HepG2 (cell line): ENCODE results near the gene GINM1. TPM values are rescaled to one million over a fixed set of nuclear protein-coding genes. Genes with fewer than 3 reads are reported as not detected.

Source experiments
- ATAC-seq: fragments of 200-7000 bp; cut with Tn5 transposase; 3 replicates; pipeline ENCODE4 v1.9.1; 2020; ENCODE audit warnings: mild to moderate bottlenecking, moderate library complexity
- Bru-seq: library from RNA; stranded (reverse); fragments of 400-500 nt; gene quantifications from one replicate; lab custom pipeline; 2021; lab: Mats Ljungman, UMichigan
- BruChase-seq, 2 experiments: library from RNA; stranded (reverse); fragments of 400-500 nt; gene quantifications; one replicate each; lab custom pipeline; 2021; lab: Mats Ljungman, UMichigan
- BruUV-seq: library from RNA; stranded (reverse); fragments of 400-500 nt; replicated peaks from 2 replicates; lab custom pipeline; 2021; lab: Mats Ljungman, UMichigan
- CTCF ChIA-PET: fragments of 300-600 bp; formaldehyde crosslinking; extraction: SDS; loops from one replicate; lab custom pipeline; 2021; ENCODE audit warnings: low total read pairs, inconsistent platforms, low intra/inter-chr PET ratio; lab: Yijun Ruan, JAX
- POLR2A ChIA-PET: fragments of 350-600 bp; sonication (Branson Sonifier 250); formaldehyde crosslinking; loops from one replicate; lab custom pipeline; 2020; ENCODE audit warnings: antibody characterized with exemption, inconsistent platforms; lab: Yijun Ruan, JAX
- DNase-seq: peaks from one replicate; pipeline ENCODE4 v3.0.0-alpha.2; 2015; ENCODE audit warnings: low spot score
- FAIRE-seq: peaks from 3 replicates; lab custom pipeline; 2011; peaks lifted over from hg19 to GRCh38; lab: Jason Lieb, UNC
- H2AFZ ChIP-seq: one replicate; pipeline ENCODE4 v1.6.1; 2011; ENCODE audit warnings: low read length, inconsistent platforms
- H3K27ac ChIP-seq: fragments of 300-600 bp; 3 replicates; pipeline ENCODE4 v1.8.0; 2011; ENCODE audit warnings: mixed run types, mild to moderate bottlenecking, mixed read lengths, low read length, inconsistent platforms; ENCODE audit not compliant: insufficient read depth; ENCODE audit errors: extremely low read length
- H3K27me3 ChIP-seq, 2 experiments: fragments of 200-600 bp in 1 of 2; 2 replicates in 1 of 2; 3 replicates in 1 of 2; pipeline versions ENCODE4 v1.6.0 to v1.8.0; 2011; ENCODE audit warnings: low read length in 2 of 2, mild to moderate bottlenecking in 2 of 2, moderate library complexity in 2 of 2, inconsistent platforms in 1 of 2; ENCODE audit not compliant: insufficient read depth in 2 of 2, control insufficient read depth in 1 of 2
- H3K36me3 ChIP-seq, 2 experiments: fragments of 200-600 bp in 1 of 2; replicated peaks in 1 of 2; 2 replicates in 1 of 2; 3 replicates in 1 of 2; pipeline versions ENCODE4 v1.5.1 to v1.8.0; 2011; ENCODE audit warnings: low read length in 2 of 2, inconsistent platforms in 1 of 2; ENCODE audit not compliant: insufficient read depth in 2 of 2, control insufficient read depth in 1 of 2
- H3K4me1 ChIP-seq: 2 replicates; pipeline ENCODE4 v1.5.1; 2012; ENCODE audit warnings: low read length, inconsistent platforms; ENCODE audit not compliant: insufficient read depth
- H3K4me2 ChIP-seq: 2 replicates; pipeline ENCODE4 v1.6.0; 2011; ENCODE audit warnings: low read depth, low read length, inconsistent platforms
- H3K4me3 ChIP-seq, 3 experiments: fragments of 200-600 bp in 1 of 3; sonication (generic), shearing (Covaris generic) in 1 of 3; replicated peaks in 1 of 3; 2 replicates each; pipeline ENCODE4 v1.5.1; 2011 to 2016; ENCODE audit warnings: low read length in 3 of 3, inconsistent platforms in 2 of 3, low read depth in 2 of 3, mild to moderate bottlenecking in 2 of 3, control low read depth in 1 of 3, mixed read lengths in 1 of 3; ENCODE audit not compliant: insufficient read depth in 1 of 3
- H3K79me2 ChIP-seq: one replicate; pipeline ENCODE4 v1.6.1; 2011; ENCODE audit warnings: low read length, inconsistent platforms; ENCODE audit not compliant: insufficient read depth
- H3K9ac ChIP-seq: 2 replicates; pipeline ENCODE4 v1.6.0; 2011; ENCODE audit warnings: mild to moderate bottlenecking, low read depth, low read length, inconsistent platforms; ENCODE audit not compliant: insufficient read depth
- H3K9me3 ChIP-seq: 2 replicates; pipeline ENCODE4 v1.5.1; 2012; ENCODE audit warnings: mild to moderate bottlenecking, low read length
- H4K20me1 ChIP-seq: 2 replicates; pipeline ENCODE4 v1.6.0; 2011; ENCODE audit warnings: inconsistent platforms, mild to moderate bottlenecking, low read length, moderate library complexity; ENCODE audit not compliant: insufficient read depth
- GFI1 ChIP-seq: sonication (generic); formaldehyde crosslinking; IDR thresholded peaks from 2 replicates; pipeline ENCODE4 v1.5.0; 2020; ENCODE audit warnings: missing genetic modification reagents, mild to moderate bottlenecking, borderline replicate concordance
- MIER2 ChIP-seq: IDR thresholded peaks from 2 replicates; pipeline ENCODE4 v1.6.1; 2016; ENCODE audit warnings: missing biosample characterization, missing genetic modification reagents
- MIER3 ChIP-seq: IDR thresholded peaks from 2 replicates; pipeline ENCODE4 v1.6.1; 2016; ENCODE audit warnings: missing compliant biosample characterization, borderline replicate concordance
- NCOA2 ChIP-seq: sonication (generic); formaldehyde crosslinking; IDR thresholded peaks from 2 replicates; pipeline ENCODE4 v1.8.0; 2022; ENCODE audit warnings: inconsistent platforms
- SAFB2 ChIP-seq: sonication (generic); formaldehyde crosslinking; IDR thresholded peaks from 2 replicates; pipeline ENCODE4 v1.5.1; 2020; ENCODE audit warnings: missing genetic modification reagents, low read depth, mild to moderate bottlenecking, borderline replicate concordance
- ZMYM3 ChIP-seq: sonication (generic); formaldehyde crosslinking; IDR thresholded peaks from 2 replicates; pipeline ENCODE4 v1.5.1; 2020; ENCODE audit warnings: mild to moderate bottlenecking, missing genetic modification reagents
- ZNF670 ChIP-seq: sonication (generic); formaldehyde crosslinking; IDR thresholded peaks from 2 replicates; pipeline ENCODE4 v1.8.0; 2022; ENCODE audit warnings: mild to moderate bottlenecking, missing genetic modification reagents, borderline replicate concordance
- WGBS: methylation state at CpG from one replicate; pipeline ENCODE4 v1.1.6; 2017; ENCODE audit warnings: low lambda C conversion rate; 5-methylcytosine and 5-hydroxymethylcytosine counted together
- in situ Hi-C: cut with HindIII; loops from 2 replicates; pipeline ENCODE4 v1.10.0; 2017; ENCODE audit warnings: low pct_unique_long_range_greater_than_20kb; ENCODE audit not compliant: extremely low pct_ligation_motif_present
- intact Hi-C: fragments of 100-400 bp; cut with micrococcal nuclease; formaldehyde crosslinking; loops from one replicate; pipeline ENCODE4 v1.10.0; 2022; ENCODE audit not compliant: unreplicated experiment
- long read RNA-seq, 2 experiments: library from RNA in 1 of 2; library from polyadenylated mRNA in 1 of 2; stranded (forward) in 1 of 2; unstranded in 1 of 2; transcript quantifications; one replicate each; pipeline ENCODE4 v2.0.0, GENCODE V29; 2019 to 2022
- polyA minus RNA-seq, 3 experiments: library from RNA; depleted of rRNA, polyadenylated mRNA; stranded (reverse); fragments of >200 nt; gene quantifications; 2 replicates each; pipeline ENCODE4 v1.2.3, GENCODE V29; 2011; ENCODE audit warnings: low replicate concordance in 1 of 3
- polyA plus RNA-seq, 8 experiments: library from polyadenylated mRNA; depleted of rRNA in 3 of 8; stranded (reverse) in 7 of 8; unstranded in 1 of 8; fragments of >200 nt; fragmentation: Illumina TruSeq in 4 of 8; extraction: Trizol in 4 of 8; gene quantifications; 2 replicates each; pipeline versions ENCODE4 v1.2.1 to v1.2.3, GENCODE V29; 2011 to 2016; ENCODE audit warnings: low read depth in 4 of 8, missing spikeins in 1 of 8, mixed read lengths in 1 of 8; ENCODE audit not compliant: insufficient read depth in 1 of 8
- total RNA-seq, 5 experiments: library from RNA; depleted of rRNA; stranded (reverse); fragments of >200 nt; fragmentation: Illumina TruSeq; extraction: Trizol; gene quantifications; 2 replicates each; pipeline ENCODE4 v1.2.3, GENCODE V29; 2016; ENCODE audit warnings: low read depth in 1 of 5
- TF ChIP-seq, protein P1 (sequence below): sonication (generic); formaldehyde crosslinking; conservative IDR thresholded peaks from 2 replicates; pipeline ENCODE4 v1.8.1; 2023; ENCODE audit warnings: missing genetic modification reagents
- TF ChIP-seq, protein P2 (sequence below): IDR thresholded peaks from 2 replicates; pipeline ENCODE4 v1.6.1; 2018; ENCODE audit warnings: missing genetic modification reagents, mild to moderate bottlenecking, missing compliant biosample characterization

Gene GINM1, protein sequence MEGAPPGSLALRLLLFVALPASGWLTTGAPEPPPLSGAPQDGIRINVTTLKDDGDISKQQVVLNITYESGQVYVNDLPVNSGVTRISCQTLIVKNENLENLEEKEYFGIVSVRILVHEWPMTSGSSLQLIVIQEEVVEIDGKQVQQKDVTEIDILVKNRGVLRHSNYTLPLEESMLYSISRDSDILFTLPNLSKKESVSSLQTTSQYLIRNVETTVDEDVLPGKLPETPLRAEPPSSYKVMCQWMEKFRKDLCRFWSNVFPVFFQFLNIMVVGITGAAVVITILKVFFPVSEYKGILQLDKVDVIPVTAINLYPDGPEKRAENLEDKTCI
- 15.4 and 27.5 TPM in 2 replicates for total RNA-seq (2016; rRNA removed; fragmentation: Illumina TruSeq; extraction: Trizol)
- 26.6 and 31.6 TPM in 2 replicates for total RNA-seq (2016; cell fraction: cytosol; rRNA removed; fragmentation: Illumina TruSeq; extraction: Trizol; ENCODE audit: low read depth)
- total RNA-seq (2016; cell fraction: insoluble cytoplasmic fraction; rRNA removed; fragmentation: Illumina TruSeq; extraction: Trizol) = 16.3 and 28.3 TPM in 2 replicates
- total RNA-seq (2016; cell fraction: membrane; rRNA removed; fragmentation: Illumina TruSeq; extraction: Trizol) = 23.5 and 26.3 TPM in 2 replicates
- 21.8 and 27.8 TPM in 2 replicates for total RNA-seq (2016; cell fraction: nucleus; rRNA removed; fragmentation: Illumina TruSeq; extraction: Trizol)
- 17.5 and 19.4 TPM in 2 replicates for polyA plus RNA-seq (2011; rRNA removed)
- polyA plus RNA-seq (2011; cell fraction: cytosol; rRNA removed) = 11.3 and 17.8 TPM in 2 replicates
- polyA plus RNA-seq (2011; cell fraction: nucleus; rRNA removed) = 4.8 and 5.8 TPM in 2 replicates
- polyA plus RNA-seq (2012) = 29.5 and 31.2 TPM in 2 replicates
- 20.7 and 21.9 TPM in 2 replicates for polyA plus RNA-seq (2016; cell fraction: cytosol; fragmentation: Illumina TruSeq; extraction: Trizol; ENCODE audit: low read depth)
- 16.9 and 18.0 TPM in 2 replicates for polyA plus RNA-seq (2016; cell fraction: insoluble cytoplasmic fraction; fragmentation: Illumina TruSeq; extraction: Trizol; ENCODE audit: low read depth)
- 21.7 and 24.9 TPM in 2 replicates for polyA plus RNA-seq (2016; cell fraction: membrane; fragmentation: Illumina TruSeq; extraction: Trizol; ENCODE audit: low read depth)
- 37.4 and 40.0 TPM in 2 replicates for polyA plus RNA-seq (2016; cell fraction: nucleus; fragmentation: Illumina TruSeq; extraction: Trizol; ENCODE audit: insufficient read depth, low read depth)
- 3.2 and 3.6 TPM in 2 replicates for polyA minus RNA-seq (2011; rRNA and poly(A)+ RNA removed; ENCODE audit: low replicate concordance)
- polyA minus RNA-seq (2011; cell fraction: cytosol; rRNA and poly(A)+ RNA removed) = 15.7 and 16.9 TPM in 2 replicates
- 11.8 and 14.3 TPM in 2 replicates for polyA minus RNA-seq (2011; cell fraction: nucleus; rRNA and poly(A)+ RNA removed)
- Bru-seq, nascent RNA = percentile 82 among the genes with signal in this experiment
- percentile 86 among the genes with signal in this experiment for BruChase-seq, experiment 1, labeled RNA remaining after a 6-hour chase
- percentile 80 among the genes with signal in this experiment for BruChase-seq, experiment 2, labeled RNA remaining after a 2-hour chase
- long read RNA-seq, experiment 1, transcript GINM1-201 (8 exons, 2,024 nt) = major isoform, 49 of 58 reads
- long read RNA-seq, experiment 1, partial matches to known transcripts = 3 of 58 reads
- long read RNA-seq, experiment 1, other reads (novel, unspliced or antisense) = 6 of 58 reads
- long read RNA-seq, experiment 2, transcript GINM1-201 (8 exons, 2,024 nt) = major isoform, 30 of 47 reads
- long read RNA-seq, experiment 2, partial matches to known transcripts = 7 of 47 reads
- long read RNA-seq, experiment 2, other reads (novel, unspliced or antisense) = 10 of 47 reads

DNA sequence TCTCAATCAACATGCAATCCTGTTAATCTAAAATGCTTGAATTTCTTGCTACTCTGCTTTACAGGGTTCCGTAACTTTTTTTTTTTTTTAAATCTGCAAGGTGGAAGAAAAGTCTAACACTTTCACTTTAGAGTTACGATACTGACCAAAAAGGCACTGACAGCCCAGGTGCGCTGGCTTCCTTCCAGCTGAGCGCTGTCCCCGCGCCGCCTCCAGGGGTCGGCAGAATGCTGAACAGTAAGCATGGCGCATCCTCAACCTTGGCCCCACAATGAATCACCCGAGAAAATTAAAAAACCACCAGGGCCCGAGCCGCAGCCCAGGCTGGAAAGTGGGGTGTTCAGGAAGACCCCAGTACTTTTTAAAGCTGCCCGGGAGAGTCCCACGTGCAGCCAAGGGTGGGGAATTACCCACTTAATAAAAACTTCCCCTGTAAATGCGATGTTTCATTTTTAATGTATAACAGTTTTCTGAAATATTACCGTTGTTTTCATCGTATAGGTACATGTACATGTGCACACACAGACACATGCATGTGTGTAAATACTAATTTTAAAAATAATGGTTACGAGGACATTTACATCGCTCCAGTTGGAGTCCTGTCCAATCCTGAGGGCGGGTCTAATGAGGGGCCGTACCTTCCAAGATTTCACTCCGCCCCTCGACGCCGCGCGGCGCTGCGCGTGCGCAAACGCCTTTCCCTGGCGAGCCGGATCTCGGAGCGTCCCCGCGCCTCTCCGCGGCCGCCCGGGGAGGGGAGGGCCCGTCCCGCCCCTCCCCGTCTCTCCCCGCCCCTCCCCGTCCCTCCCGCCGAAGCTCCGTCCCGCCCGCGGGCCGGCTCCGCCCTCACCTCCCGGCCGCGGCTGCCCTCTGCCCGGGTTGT is at the start of gene GINM1:
GINM1 (plus strand) TSS at position 849 of the 883 bp plus-strand sequence. CDS start 40 bp downstream, outside the sequence.
- no TSS peak for BruUV-seq
- Histone ChIP-seq H3K9ac (peak within 1 kb of the TSS; percentile 83), H3K79me2 (peaks cover 39% of the 10 kb centered on the region), H4K20me1 (peaks cover 10% of the 10 kb centered on the region), H3K4me3 (peak within 1 kb of the TSS; percentile 97 to 98 (median 98)), H3K27ac (peak within 1 kb of the TSS; percentile 87), H2AFZ (no peak within 1 kb of the TSS), H3K4me1 (peaks cover 42% of the 10 kb centered on the region), H3K27me3 (no peaks in the 10 kb centered on the region; a peak in 1 of 5 replicates), H3K4me2 (peak within 1 kb of the TSS; percentile 93), H3K9me3 (no peaks in the 10 kb centered on the region), H3K36me3 (no peaks in the 10 kb centered on the region)
- WGBS = 2% methylated on average over 56 of the region's 59 CpGs
- peak; percentile 67 for FAIRE-seq
- in situ Hi-C loops (loop anchor here (5.0 to 10.0 kb wide), 2 partner anchors 82 to 149 kb away; partner anchors contain the start of genes KATNA1 and LATS1), intact Hi-C loops (loop anchor here (1.0 to 5.0 kb wide), 4 partner anchors 19 to 361 kb away; partner anchors contain the start of genes KATNA1, LATS1 and PPIL4)
- CTCF ChIA-PET = no interaction called here
- DNase-seq = peak; percentile 93
- ATAC-seq = peak; percentile 90
- POLR2A ChIA-PET = interaction anchor here (0.8 to 4.3 kb wide), 8 partner anchors 10 to 184 kb away, joined by 3 to 36 read pairs (median 6); partner anchors contain the start of genes LATS1, PCMT1 and PPIL4
- TF ChIP-seq MIER2 (CRISPR knock-in tag) = 0 out of 2 replicates have a peak, but pooled peaks have one; percentile 32
- TF ChIP-seq, protein P1, sequence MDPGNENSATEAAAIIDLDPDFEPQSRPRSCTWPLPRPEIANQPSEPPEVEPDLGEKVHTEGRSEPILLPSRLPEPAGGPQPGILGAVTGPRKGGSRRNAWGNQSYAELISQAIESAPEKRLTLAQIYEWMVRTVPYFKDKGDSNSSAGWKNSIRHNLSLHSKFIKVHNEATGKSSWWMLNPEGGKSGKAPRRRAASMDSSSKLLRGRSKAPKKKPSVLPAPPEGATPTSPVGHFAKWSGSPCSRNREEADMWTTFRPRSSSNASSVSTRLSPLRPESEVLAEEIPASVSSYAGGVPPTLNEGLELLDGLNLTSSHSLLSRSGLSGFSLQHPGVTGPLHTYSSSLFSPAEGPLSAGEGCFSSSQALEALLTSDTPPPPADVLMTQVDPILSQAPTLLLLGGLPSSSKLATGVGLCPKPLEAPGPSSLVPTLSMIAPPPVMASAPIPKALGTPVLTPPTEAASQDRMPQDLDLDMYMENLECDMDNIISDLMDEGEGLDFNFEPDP = no peak
- TF ChIP-seq GFI1 (CRISPR knock-in tag) = peak; percentile 30; the same call in 1 of the 2 replicates
- TF ChIP-seq NCOA2 (CRISPR knock-in tag) = peak; percentile 36
- TF ChIP-seq, protein P2, sequence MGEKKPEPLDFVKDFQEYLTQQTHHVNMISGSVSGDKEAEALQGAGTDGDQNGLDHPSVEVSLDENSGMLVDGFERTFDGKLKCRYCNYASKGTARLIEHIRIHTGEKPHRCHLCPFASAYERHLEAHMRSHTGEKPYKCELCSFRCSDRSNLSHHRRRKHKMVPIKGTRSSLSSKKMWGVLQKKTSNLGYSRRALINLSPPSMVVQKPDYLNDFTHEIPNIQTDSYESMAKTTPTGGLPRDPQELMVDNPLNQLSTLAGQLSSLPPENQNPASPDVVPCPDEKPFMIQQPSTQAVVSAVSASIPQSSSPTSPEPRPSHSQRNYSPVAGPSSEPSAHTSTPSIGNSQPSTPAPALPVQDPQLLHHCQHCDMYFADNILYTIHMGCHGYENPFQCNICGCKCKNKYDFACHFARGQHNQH (CRISPR knock-in tag) = peak; percentile 73
- peak; percentile 57; the same call in 1 of the 2 replicates for TF ChIP-seq ZMYM3 (CRISPR knock-in tag)
- 0 out of 2 replicates have a peak, but pooled peaks have one; percentile 30 for TF ChIP-seq ZNF670 (CRISPR knock-in tag)
- TF ChIP-seq MIER3 (CRISPR knock-in tag) = peak; percentile 60; the same call in 1 of the 2 replicates
- no peak for TF ChIP-seq SAFB2
